Heart left ventricle (tissue), 16 donors: ENCODE measurements around the gene FBXO42. TPM values are rescaled to one million over a fixed set of nuclear protein-coding genes. Genes with fewer than 3 reads are reported as not detected.

Experiments
- ATAC-seq, 4 donors: fragments of 200-7000 bp; cut with Tn5 transposase; one replicate each; pipeline ENCODE4 v1.9.1; 2020 to 2022; ENCODE audit warnings: moderate library complexity in 4 of 4, mild to moderate bottlenecking in 3 of 4, moderate number of reproducible peaks in 1 of 4
- DNase-seq, 5 donors: peaks; one replicate each; pipeline ENCODE4 v3.0.0-alpha.2; 2020
- H3K27ac ChIP-seq, 12 donors: fragments of 200-600 bp; sonication (generic) in 4 of 12; one replicate each; pipeline versions ENCODE4 v1.5.0 to v1.8.0; 2016 to 2022; ENCODE audit warnings: mild to moderate bottlenecking in 2 of 12
- H3K27me3 ChIP-seq, 9 donors: fragments of 200-600 bp; sonication (generic) in 2 of 9; one replicate each; pipeline versions ENCODE4 v1.5.1 to v1.8.0; 2016 to 2022; ENCODE audit warnings: mild to moderate bottlenecking in 3 of 9
- H3K36me3 ChIP-seq, 9 donors: fragments of 200-600 bp; sonication (generic) in 2 of 9; one replicate each; pipeline versions ENCODE4 v1.5.0 to v1.8.0; 2018 to 2022; ENCODE audit warnings: mild to moderate bottlenecking in 2 of 9
- H3K4me1 ChIP-seq, 12 donors: fragments of 200-600 bp; sonication (generic) in 4 of 12; one replicate each; pipeline versions ENCODE4 v1.5.0 to v1.8.0; 2016 to 2022; ENCODE audit warnings: mild to moderate bottlenecking in 3 of 12
- H3K4me3 ChIP-seq, 12 donors: fragments of 200-600 bp; sonication (generic) in 4 of 12; one replicate each; pipeline versions ENCODE4 v1.5.0 to v1.8.0; 2017 to 2022; ENCODE audit warnings: mild to moderate bottlenecking in 9 of 12, moderate library complexity in 4 of 12
- H3K9me3 ChIP-seq, 12 donors: fragments of 200-600 bp; sonication (generic) in 4 of 12; one replicate each; pipeline versions ENCODE4 v1.5.0 to v1.8.0; 2016 to 2022; ENCODE audit warnings: mild to moderate bottlenecking in 1 of 12
- CTCF ChIP-seq, 12 donors: fragments of 200-600 bp; sonication (generic) in 4 of 12; IDR thresholded peaks; one replicate each; pipeline versions ENCODE4 v1.5.0 to v1.8.0; 2018 to 2022; ENCODE audit warnings: antibody characterized with exemption in 12 of 12, mild to moderate bottlenecking in 5 of 12
- POLR2A ChIP-seq, 2 donors: fragments of 450-650 bp; IDR thresholded peaks; one replicate each; pipeline ENCODE4 v1.6.1; 2017; ENCODE audit warnings: antibody characterized with exemption in 2 of 2, mild to moderate bottlenecking in 2 of 2, moderate library complexity in 2 of 2
- WGBS, 4 donors: extraction: QIAGEN DNeasy Blood & Tissue Kit in 2 of 4; methylation state at CpG; one replicate each; pipeline versions ENCODE4 v1.1.5 to v1.1.7; 2013 to 2018; 5-methylcytosine and 5-hydroxymethylcytosine counted together
- intact Hi-C, 10 donors: fragments of 100-400 bp; cut with DNase I; formaldehyde crosslinking; loops; one replicate each; pipeline versions ENCODE4 v1.11.1 to v1.14.2; 2022
- polyA plus RNA-seq, 2 donors: library from polyadenylated mRNA; stranded (reverse); fragments of 200-250 nt; gene quantifications; one replicate each; pipeline ENCODE4 v1.2.3, GENCODE V29; 2013
- total RNA-seq, 9 donors: library from RNA; depleted of rRNA in 2 of 9; stranded (reverse); fragments of >200 nt in 2 of 9; fragmentation: NEBNext Ultra II Directional in 3 of 9; extraction: Animal tissue kit (Norgen Biotek cat#: 25700) in 3 of 9; gene quantifications; one replicate each; pipeline versions ENCODE4 v1.1.0 to v1.2.4, GENCODE V29; 2016 to 2023
- donor health status: ischemic (EF 13 %, LVEDD 7.1; RV severe dilation, severe dysfunction).
- donor health status: healthy with polysubstance abuse.
- donor health status: DM: no; HTN: yes; CAD: no.
- donor health status: DM: no; HTN: no; CAD: no.
- donor health status: ischemic (EF 25% LVEDD 6.9; RV normal size, moderate dysfunction).
- donor health status: ischemic (EF 25% LVEDD 5.7; RV mildly dilated, moderate dysfunction).
- donor health status: healthy.
- donor health status: DM: yes; HTN: yes; CAD: no.
- donor health status: ischemic (EF 35%, LVEDD 5.7; RV mildly dilated, moderate dysfunction).
- donor health status: nonischemic (EF 11% LVEDD 7.7; RV severe dilation, severe dysfunction).
- donor health status: DM: yes; HTN: yes; CAD: no.
- donor health status: PGD.
- donor health status: ischemic (EF 29% LVEDD 5.4; RV normal size, mild dysfunction).
- donor health status: nonischemic (EF 23%, LVEDD 6.1; RV moderate dilation, normal function).

Gene FBXO42
- total and polyA plus RNA-seq, 11 donors = 11.0 to 44.4 (median 20.1) TPM

- peaks cover 0 to 41% (median 30%) of the 10 kb centered on the region in 12 donors for H3K4me1 ChIP-seq
- H3K36me3 ChIP-seq = peaks cover 0 to 82% (median 48%) of the 10 kb centered on the region in 9 donors
- 57 to 70% (median 63%) methylated on average over 7 of the region's 7 CpGs for WGBS, 4 donors
- ATAC-seq (peak in 1 of 4 donors; percentile 14), DNase-seq (peak in 1 of 5 donors; percentile 49)
- H3K4me3 ChIP-seq = no peak overlapping the region
- no peak for TF ChIP-seq CTCF (IDR thresholded peaks at IDR 0.05)
- no peaks in the 10 kb centered on the region for H3K9me3 ChIP-seq
- no peaks in the 10 kb centered on the region for H3K27me3 ChIP-seq
- intact Hi-C loops = no loop called here
- peak overlapping the region in 1 of 12 donors; percentile 18 for H3K27ac ChIP-seq
Observed at GRCh38 chr1:16396591-16396990, 44.3 kb upstream of the FBXO42 start.

DNA sequence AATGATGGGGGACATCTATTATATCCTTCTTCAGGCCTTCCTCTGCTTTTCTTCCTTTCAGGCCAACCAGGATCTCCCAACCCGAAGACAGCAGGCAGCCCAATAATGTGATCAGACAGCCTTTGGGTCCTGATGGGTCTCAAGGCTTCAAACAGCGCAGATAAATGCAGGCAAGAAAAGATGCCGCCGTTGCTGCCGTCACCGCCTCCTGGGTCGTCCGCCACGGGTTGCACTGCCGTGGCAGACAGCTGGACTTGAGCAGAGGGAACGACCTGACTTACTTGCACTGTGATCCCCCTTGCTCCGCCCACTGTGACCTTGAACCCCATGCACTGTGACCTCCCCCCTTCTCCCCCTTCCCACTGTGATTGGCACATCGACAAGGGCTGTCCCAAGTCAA, 42.7 kb upstream of the FBXO42 start:
- no peak for ATAC-seq
- Histone ChIP-seq H3K4me3 (no peak overlapping the region), H3K27ac (no peak overlapping the region), H3K27me3 (no peaks in the 10 kb centered on the region), H3K36me3 (peaks cover 0 to 79% (median 48%) of the 10 kb centered on the region in 9 donors), H3K9me3 (no peaks in the 10 kb centered on the region), H3K4me1 (peaks cover 0 to 57% (median 46%) of the 10 kb centered on the region in 12 donors)
- TF ChIP-seq CTCF (IDR thresholded peaks at IDR 0.05) (no peak), POLR2A (IDR thresholded peaks at IDR 0.05) (no peak)
- DNase-seq = no peak
- WGBS, 4 donors = 89 to 94% (median 92%) methylated on average over 13 of the region's 13 CpGs
- intact Hi-C loops = no loop called here

GRCh38 chr1:16393570-16394521, 41.6 kb upstream of the FBXO42 start:
- Histone ChIP-seq H3K9me3 (no peaks in the 10 kb centered on the region), H3K27me3 (no peaks in the 10 kb centered on the region), H3K36me3 (peaks cover 0 to 68% (median 44%) of the 10 kb centered on the region in 9 donors), H3K4me3 (no peak overlapping the region), H3K27ac (peak overlapping the region in 1 of 12 donors; percentile 9), H3K4me1 (peaks cover 0 to 64% (median 49%) of the 10 kb centered on the region in 12 donors)
- intact Hi-C loops = no loop called here
- no peak for TF ChIP-seq CTCF (IDR thresholded peaks at IDR 0.05)
- no peak for TF ChIP-seq POLR2A (IDR thresholded peaks at IDR 0.05)
- DNase-seq (peak in 1 of 5 donors; percentile 52), ATAC-seq (peak in 3 of 4 donors; percentile 19 to 40 (median 29))
- 76 to 85% (median 84%) methylated on average over 10 of the region's 10 CpGs for WGBS, 4 donors
